HG02678 (cell line): ENCODE results near the gene AGAP1.

Source experiments
- ATAC-seq: cut with Tn5 transposase; IDR thresholded peaks from one replicate; pipeline ENCODE4 v1.9.1; 2021; ENCODE audit warnings: mild to moderate bottlenecking, moderate library complexity; ENCODE audit not compliant: unreplicated experiment

AGAP1 gene

DNA sequence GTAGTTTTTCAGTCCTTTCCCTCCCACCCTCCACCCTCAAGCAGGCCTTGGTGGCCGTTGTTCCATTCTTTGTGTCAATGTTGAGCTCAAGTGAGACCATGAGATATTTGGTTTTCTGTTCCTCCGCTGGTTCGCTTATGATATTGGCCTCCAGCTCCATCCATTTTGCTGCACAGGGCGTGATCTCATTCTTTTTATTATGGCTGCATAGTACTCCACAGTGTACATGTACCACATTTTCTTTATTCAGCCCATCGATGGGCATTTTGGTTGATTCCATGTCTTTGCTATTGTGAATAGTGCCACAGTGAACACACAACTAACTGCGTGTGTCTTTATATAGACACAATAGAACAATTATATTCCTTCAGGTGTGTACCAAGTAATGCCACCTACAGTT, 14.1 kb downstream of the AGAP1 start:
- ATAC-seq = no peak

DNA sequence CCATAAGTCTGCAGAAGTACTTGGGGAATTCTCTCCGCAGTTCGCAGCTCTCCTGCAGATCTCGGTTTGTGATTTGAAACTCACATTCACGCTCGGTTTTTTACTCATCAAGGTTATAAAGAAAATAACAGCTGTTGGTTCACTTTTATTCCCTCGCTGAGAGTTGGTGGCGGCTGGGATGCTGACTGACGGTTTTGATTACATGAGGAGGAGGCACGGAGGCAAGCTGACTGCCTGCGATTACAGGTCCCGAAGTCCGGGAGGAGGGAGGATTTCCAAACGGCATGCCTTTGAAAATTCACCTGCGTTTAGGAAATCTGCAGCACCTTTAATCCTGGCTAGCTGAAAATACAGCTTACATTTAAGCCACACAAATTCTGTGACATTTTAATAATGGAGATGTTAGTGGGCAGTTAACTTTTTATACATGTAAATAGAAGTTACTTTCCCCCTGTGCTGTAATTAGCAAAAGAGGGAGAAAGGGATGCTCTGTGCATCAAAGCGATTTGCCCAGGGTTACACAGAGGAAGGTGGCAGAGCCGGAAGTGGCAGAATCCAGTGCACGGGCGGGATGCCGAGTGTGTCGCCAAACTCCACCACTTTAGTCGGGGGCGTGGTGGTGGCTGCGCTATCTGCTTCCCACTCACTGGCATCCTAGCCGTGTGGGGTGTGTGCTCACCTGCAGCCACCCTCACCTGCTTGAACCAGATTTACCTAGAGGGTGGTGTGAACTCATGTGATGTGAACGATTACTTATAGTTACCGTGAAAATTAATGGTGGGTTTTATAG, 14.7 kb downstream of the AGAP1 start:
- ATAC-seq = no peak

DNA sequence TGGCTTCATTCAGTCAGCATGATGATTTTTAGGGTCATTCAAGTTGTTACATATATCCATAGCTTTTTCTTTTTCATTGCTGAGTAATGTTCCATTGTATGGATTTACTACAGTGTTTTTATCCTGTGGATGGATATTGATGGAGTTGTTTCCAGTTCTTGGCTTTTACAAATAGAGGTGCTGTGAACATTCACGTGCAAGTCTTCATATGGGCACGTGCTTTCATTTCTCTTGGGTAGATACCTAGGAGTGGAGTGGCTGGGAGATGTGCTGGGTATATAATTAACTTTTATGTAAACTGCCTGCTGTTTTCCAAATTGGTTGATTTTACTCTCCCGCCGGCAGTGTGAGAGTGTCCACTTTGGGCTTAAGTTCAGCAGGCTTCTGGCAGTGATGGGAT, 16.5 kb downstream of the AGAP1 start:
- no peak for ATAC-seq

- no peak for ATAC-seq
Measured at GRCh38 chr2:235511187-235511661, 17.4 kb downstream of the AGAP1 start.

GRCh38 chr2:235511751-235512698, 18.2 kb downstream of the AGAP1 start:
- no peak for ATAC-seq

DNA sequence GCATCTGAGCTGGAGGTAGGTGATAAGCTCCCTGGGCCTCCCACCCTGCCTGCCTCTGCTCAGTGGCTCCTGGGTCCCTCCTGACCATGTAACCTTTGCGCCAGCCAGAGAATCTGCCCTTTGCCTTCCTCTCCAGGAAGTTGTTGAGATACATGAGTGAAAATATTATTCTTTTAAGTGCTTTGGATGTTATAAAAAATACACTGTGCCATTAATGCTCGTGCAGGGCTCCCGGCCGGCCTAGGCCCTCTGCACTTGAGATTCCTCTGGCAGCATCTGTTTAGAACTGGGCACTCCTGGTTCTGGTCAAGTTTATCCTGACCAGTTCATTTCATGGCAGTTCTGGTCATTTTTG, 18.8 kb downstream of the AGAP1 start:
- no peak for ATAC-seq

- ATAC-seq = no peak
Measured at GRCh38 chr2:235513984-235514626, 20.3 kb downstream of the AGAP1 start.

GRCh38 chr2:235514627-235515363, 21.0 kb downstream of the AGAP1 start:
- no peak for ATAC-seq

DNA sequence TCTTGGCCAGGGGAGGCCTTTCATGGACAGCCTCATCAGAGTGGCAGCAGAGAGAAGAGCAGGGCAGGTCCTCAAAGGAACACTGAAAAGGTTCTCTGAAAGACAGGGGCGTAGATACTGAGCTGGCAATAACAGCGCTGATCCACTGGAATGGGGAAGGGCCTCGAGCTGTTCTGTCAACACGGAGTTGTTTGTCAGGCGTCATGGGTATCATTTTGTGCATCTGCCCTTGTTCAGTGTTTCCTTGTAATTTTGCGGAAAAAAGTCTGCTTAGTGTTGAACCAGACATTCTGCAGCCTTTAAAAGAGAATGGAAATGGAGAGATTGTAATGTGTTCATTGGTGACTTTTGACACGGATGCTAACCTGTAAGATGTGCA, 21.5 kb downstream of the AGAP1 start:
- ATAC-seq = no peak

DNA sequence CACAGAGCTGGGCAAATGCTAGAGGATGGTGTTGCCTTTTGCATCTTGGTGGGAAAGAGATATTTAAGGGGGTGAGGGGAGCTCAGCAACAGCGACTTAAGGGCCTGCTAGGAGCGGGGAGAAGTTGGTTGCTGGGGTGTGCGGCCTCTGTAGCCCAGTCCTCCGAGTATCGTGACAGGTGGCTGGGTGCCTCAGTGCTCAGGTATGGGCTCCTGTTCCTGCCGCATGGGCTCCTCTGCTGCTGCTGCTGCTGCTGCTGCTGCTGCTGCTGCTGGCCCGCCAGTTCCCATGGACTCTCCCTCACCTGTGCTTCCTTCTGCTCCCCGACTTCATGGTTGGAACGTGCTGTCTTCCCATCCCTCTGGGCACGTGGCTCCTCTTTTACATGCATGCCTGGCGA, 22.0 kb downstream of the AGAP1 start:
- no peak for ATAC-seq

- no peak for ATAC-seq
Measured at GRCh38 chr2:235516257-235516656, 22.4 kb downstream of the AGAP1 start.

- no peak for ATAC-seq
Measured at GRCh38 chr2:235518322-235519090, 24.7 kb downstream of the AGAP1 start.

GRCh38 chr2:235520787-235521186, 26.9 kb downstream of the AGAP1 start:
- no peak for ATAC-seq

- ATAC-seq = no peak
Measured at GRCh38 chr2:235521844-235522243, 28.0 kb downstream of the AGAP1 start.

GRCh38 chr2:235523021-235523420, 29.2 kb downstream of the AGAP1 start:
- ATAC-seq = no peak

GRCh38 chr2:235523486-235524150, 29.8 kb downstream of the AGAP1 start:
- no peak for ATAC-seq

DNA sequence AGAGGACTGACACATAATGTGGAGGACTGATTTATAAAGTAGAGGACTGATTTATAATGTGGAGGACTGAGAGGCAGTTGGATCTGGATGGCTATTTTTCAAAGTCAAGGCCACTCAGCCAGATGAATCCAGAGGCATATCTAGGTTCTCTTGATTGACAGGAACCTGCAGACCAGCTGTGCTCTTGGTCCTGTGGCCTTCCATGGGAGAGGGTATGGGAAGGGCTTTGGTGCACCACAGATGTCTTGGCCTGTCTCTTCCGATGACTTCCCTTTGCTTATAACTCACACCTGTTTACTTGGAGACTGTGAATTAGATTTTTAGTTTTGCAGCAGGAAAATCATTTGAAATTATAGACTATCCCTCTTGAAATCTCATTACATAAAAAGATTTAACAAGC, 32.3 kb downstream of the AGAP1 start:
- no peak for ATAC-seq

GRCh38 chr2:235527806-235528469, 34.1 kb downstream of the AGAP1 start:
- no peak for ATAC-seq

GRCh38 chr2:235529621-235530020, 35.8 kb downstream of the AGAP1 start:
- ATAC-seq = no peak
